Right lung (tissue), 5 donors: Measurements from ENCODE around the gene GOLGA6L2. TPM values are rescaled to one million over a fixed set of nuclear protein-coding genes. Genes with fewer than 3 reads are reported as not detected.

Experiments used
- DNase-seq, 2 donors: peaks; one replicate each; pipeline ENCODE4 v3.0.0-alpha.2; 2013
- polyA plus RNA-seq, 5 donors: library from polyadenylated mRNA; unstranded; fragments of 120-200 nt; gene quantifications; one replicate each; pipeline versions ENCODE4 v1.2.1 to v1.2.3, GENCODE V29; 2013; ENCODE audit warnings: inconsistent platforms in 1 of 5, low replicate concordance in 1 of 5; ENCODE audit not compliant: insufficient read length in 5 of 5, insufficient read depth in 1 of 5

Gene GOLGA6L2
- polyA plus RNA-seq, 5 donors, result not detected

DNA sequence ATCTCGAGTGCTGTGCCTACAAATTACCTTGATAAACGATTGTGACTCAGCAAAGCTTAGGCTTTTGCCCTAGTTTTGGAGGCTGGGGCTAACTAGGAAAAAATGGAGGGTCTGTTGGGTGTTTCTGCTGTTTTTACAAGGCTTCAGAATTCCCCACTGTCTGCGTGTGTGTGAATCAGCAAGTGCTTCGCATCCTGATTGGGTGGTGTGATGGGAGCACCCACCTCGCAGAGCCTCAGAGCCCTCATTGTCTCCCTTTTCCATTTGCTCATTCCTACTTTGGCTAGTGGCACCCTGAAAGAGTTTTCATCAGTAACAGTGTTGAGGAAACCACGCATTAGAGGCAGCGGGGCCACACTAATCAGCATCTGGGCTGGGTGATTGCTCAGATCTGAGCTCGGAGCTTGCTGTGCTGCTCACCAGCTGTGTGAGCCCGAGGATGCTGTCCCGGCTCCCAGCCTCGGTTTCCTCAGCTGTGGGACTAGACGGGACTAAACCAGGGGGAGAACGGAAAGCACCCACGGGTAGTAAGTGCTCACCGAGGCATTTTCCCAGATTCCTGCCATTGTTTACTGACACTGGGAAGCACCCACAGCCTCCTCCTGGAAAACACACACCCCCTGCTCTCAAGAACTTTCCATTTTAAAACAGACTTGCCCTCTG is 51.9 kb downstream of the GOLGA6L2 start:
- no peak for DNase-seq

Other genes starting within 250 kb of the GOLGA6L2 start
- gene GOLGA6L26, start 113.0 kb downstream of the GOLGA6L2 start, polyA plus RNA-seq, result not detected
- 1 to 10 TPM; 1.2 to 2.5 (median 1.4) TPM for gene GOLGA8S, start 92.5 kb downstream of the GOLGA6L2 start, polyA plus RNA-seq
- gene MKRN3, start 118.4 kb upstream of the GOLGA6L2 start, polyA plus RNA-seq, result 10 to 100 TPM in 1 of 5 donors, 1 to 10 TPM in 2, under 1 TPM in 2; 0.27 to 12.3 (median 1.3) TPM
- 1 to 10 TPM; 2.8 to 6.0 (median 3.8) TPM for gene MAGEL2, start 200.6 kb upstream of the GOLGA6L2 start, polyA plus RNA-seq
- gene NDN, start 240.1 kb upstream of the GOLGA6L2 start, polyA plus RNA-seq, result 100 to 1,000 TPM in 2 of 5 donors, 10 to 100 TPM in 3; 83.9 to 131 (median 93.4) TPM